SH-SY5Y (cell line): ENCODE measurements around the gene LHFPL3.

Source experiments
- GATA2 ChIP-seq: IDR thresholded peaks from 2 replicates; pipeline ENCODE4 v1.6.1; 2011; ENCODE audit warnings: mild to moderate bottlenecking, low read depth, low read length
- GATA3 ChIP-seq: IDR thresholded peaks from 2 replicates; pipeline ENCODE4 v1.6.1; 2011; ENCODE audit warnings: low read depth, mild to moderate bottlenecking, low read length, moderate library complexity

The LHFPL3 gene

DNA sequence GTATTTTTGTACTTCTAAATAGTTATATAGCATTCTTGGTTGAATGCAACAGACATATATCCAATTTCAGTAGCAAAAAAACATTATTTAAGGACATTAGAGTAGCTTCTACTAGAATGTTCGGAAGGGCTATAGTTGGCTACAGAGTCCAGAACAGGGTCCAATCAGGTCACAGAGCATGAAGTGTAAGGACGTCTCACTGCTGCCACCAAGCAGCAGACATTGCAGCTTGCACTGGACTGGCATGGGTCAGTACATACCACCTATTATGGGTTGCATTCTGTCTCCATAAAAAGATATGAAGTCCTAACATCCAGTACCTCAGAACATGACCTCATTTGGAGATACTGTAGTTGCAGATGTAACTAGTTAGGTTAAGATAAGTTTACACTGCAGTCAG lies 87.3 kb downstream of the LHFPL3 start:
- TF ChIP-seq GATA2, result no peak
- TF ChIP-seq GATA3, result no peak

DNA sequence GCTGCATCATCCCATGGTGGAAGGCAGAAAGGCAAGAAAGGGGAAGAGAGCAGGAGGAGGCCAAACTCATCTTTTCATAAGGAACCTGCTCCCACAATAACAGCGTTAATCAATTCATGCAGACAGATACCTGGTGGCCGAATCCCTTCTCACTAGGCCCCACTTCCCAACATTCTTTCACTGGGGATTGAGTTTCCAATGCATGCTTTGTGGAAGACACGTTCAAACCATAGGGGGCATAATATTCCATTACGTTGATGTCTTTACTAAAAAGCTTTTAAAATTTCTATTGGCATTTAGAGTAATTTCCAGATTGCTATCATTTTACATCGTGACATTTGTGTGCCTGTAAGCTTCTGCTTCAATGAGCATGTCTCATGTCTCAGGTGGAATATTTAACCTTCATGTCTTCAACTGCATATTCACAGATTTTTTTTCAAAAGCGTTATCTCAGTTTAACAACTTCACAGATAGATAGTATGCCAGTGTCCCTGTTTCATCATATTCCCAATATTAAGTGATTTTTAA lies 88.5 kb downstream of the LHFPL3 start:
- TF ChIP-seq GATA3 (no peak), GATA2 (no peak)

GRCh38 chr7:104431930-104432329 lies 103.5 kb downstream of the LHFPL3 start:
- TF ChIP-seq GATA3 (no peak), GATA2 (no peak)

- TF ChIP-seq GATA2, result no peak
- TF ChIP-seq GATA3, result no peak
These were observed 105.7 kb downstream of the LHFPL3 start for GRCh38 chr7:104434129-104434528.

- TF ChIP-seq GATA3 (no peak), GATA2 (no peak)
These were observed 114.1 kb downstream of the LHFPL3 start for GRCh38 chr7:104442481-104442880.

DNA sequence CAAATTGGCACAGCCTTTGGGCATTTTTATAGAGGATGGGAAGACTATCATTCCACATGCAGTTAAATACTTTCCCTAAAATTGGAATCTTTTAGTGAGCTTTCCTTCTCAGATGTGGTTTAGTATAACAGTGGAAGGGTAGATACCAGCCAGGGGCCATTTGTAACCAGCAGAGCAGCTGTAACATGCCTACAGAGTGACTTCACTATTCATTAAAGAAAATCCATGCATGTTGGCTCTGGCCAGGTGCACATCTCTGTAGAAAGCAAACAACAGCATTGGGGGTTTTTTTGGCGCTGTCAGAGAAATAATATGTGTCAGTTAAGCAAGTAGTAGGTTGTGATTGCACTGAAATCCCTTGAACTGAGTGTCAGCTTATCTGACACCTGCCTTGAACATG lies 115.6 kb downstream of the LHFPL3 start:
- TF ChIP-seq GATA2, result no peak
- no peak for TF ChIP-seq GATA3

- TF ChIP-seq GATA3 (no peak), GATA2 (no peak)
These were observed 117.0 kb downstream of the LHFPL3 start for GRCh38 chr7:104445393-104445792.

- no peak for TF ChIP-seq GATA3
- TF ChIP-seq GATA2, result no peak
These were observed 122.5 kb downstream of the LHFPL3 start for GRCh38 chr7:104450861-104451260.

DNA sequence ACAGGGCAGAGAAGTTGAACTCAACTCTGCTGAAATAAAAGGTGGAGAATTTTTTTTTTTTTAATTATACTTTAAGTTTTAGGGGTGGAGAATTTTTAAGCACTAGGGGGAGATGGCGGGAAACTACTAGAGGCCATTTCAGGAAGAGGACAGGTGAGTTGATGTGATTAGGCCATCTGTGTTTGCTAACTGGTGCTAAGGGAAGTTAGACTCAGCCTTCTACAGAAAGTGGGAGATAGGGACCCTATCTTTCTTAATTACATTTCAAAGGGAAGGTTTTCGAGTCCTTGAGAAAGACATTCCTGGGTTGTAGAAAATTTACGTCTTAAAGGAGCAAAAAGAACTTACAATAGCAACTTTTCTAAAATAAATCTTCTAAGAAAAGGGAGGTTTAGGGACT lies 124.8 kb downstream of the LHFPL3 start:
- TF ChIP-seq GATA3, result no peak
- no peak for TF ChIP-seq GATA2

GRCh38 chr7:104458875-104459274 lies 130.5 kb downstream of the LHFPL3 start:
- no peak for TF ChIP-seq GATA3
- TF ChIP-seq GATA2, result no peak

- TF ChIP-seq GATA3 (no peak), GATA2 (no peak)
These were observed 140.9 kb downstream of the LHFPL3 start for GRCh38 chr7:104469166-104469820.

GRCh38 chr7:104480529-104480928 lies 152.1 kb downstream of the LHFPL3 start:
- TF ChIP-seq GATA2 (no peak), GATA3 (no peak)

GRCh38 chr7:104482362-104483037 lies 154.1 kb downstream of the LHFPL3 start:
- TF ChIP-seq GATA3 (no peak), GATA2 (no peak)

DNA sequence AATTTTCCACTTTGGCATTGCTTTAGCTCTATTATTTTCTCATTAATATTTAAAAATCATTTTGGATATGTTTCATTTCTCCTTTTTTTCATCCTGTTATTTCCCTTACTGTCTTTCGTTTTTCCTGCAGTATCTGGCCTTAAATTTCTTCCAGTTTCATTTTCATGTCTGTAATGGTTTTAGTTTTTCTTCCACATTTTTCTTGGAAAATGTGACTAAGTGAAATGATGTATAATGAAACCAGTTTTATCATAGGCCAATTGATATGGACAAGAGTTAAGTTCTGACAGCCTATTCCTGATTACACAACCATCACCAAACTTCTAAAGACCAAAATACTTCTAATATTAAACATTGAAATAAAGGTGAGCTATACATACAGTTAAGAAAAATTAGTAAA lies 158.5 kb downstream of the LHFPL3 start:
- no peak for TF ChIP-seq GATA3
- no peak for TF ChIP-seq GATA2

- TF ChIP-seq GATA2 (no peak), GATA3 (no peak)
These were observed 159.2 kb downstream of the LHFPL3 start for GRCh38 chr7:104487642-104488041.
